Body of pancreas (tissue), 4 donors: Measurements from ENCODE around the gene LIX1L. TPM values are rescaled to one million over a fixed set of nuclear protein-coding genes. Genes with fewer than 3 reads are reported as not detected.

ENCODE experiments used
- ATAC-seq: fragments of 150-250 bp; one replicate; pipeline ENCODE4 v1.9.1; 2016
- DNase-seq, 4 donors: peaks; one replicate each; pipeline ENCODE4 v3.0.0-alpha.2; 2019
- H3K27ac ChIP-seq, 4 donors: fragments of 200-600 bp; sonication (generic); 1 replicate in 3 of 4; 2 replicates in 1 of 4; pipeline versions ENCODE4 v1.5.1 to v1.6.1; 2016 to 2019; ENCODE audit warnings: mild to moderate bottlenecking in 1 of 4, mixed read lengths in 1 of 4, moderate library complexity in 1 of 4
- H3K27me3 ChIP-seq, 2 donors: fragments of 200-600 bp; sonication (generic); one replicate each; pipeline ENCODE4 v1.6.0; 2016; ENCODE audit warnings: mild to moderate bottlenecking in 1 of 2
- H3K36me3 ChIP-seq, 2 donors: fragments of 200-600 bp; sonication (generic); replicated peaks in 1 of 2; 2 replicates each; pipeline ENCODE4 v1.5.1; 2016; ENCODE audit warnings: low read depth in 2 of 2; ENCODE audit not compliant: insufficient read depth in 1 of 2
- H3K4me1 ChIP-seq: fragments of 200-600 bp; sonication (generic); one replicate; pipeline ENCODE4 v1.6.0; 2016
- H3K4me3 ChIP-seq, 2 donors: fragments of 200-600 bp; sonication (generic); 1 replicate in 1 of 2; 2 replicates in 1 of 2; pipeline ENCODE4 v1.5.1; 2016 to 2019
- H3K9me3 ChIP-seq, 3 donors: fragments of 200-600 bp; sonication (generic); 1 replicate in 2 of 3; 2 replicates in 1 of 3; pipeline ENCODE4 v1.5.1; 2016
- POLR2A ChIP-seq, 3 donors: fragments of 450-650 bp; IDR thresholded peaks; one replicate each; pipeline ENCODE4 v1.6.1; 2016; ENCODE audit warnings: antibody characterized with exemption in 3 of 3, mild to moderate bottlenecking in 2 of 3
- WGBS, 2 donors: methylation state at CpG; one replicate each; pipeline ENCODE4 v1.1.5; 2017; 5-methylcytosine and 5-hydroxymethylcytosine counted together
- intact Hi-C: fragments of 100-400 bp; cut with DNase I; formaldehyde crosslinking; loops from one replicate; pipeline ENCODE4 v1.15.1; 2023
- total RNA-seq, 2 donors: library from RNA; depleted of rRNA; stranded (reverse); fragments of >200 nt; gene quantifications; one replicate each; pipeline ENCODE4 v1.1.0, GENCODE V29; 2016
- TF ChIP-seq, protein P1 (sequence below), 7 experiments: fragments of 450-650 bp in 4 of 7; fragments of 200-600 bp in 3 of 7; sonication (generic) in 3 of 7; IDR thresholded peaks; one replicate each; pipeline ENCODE4 v1.5.1; 2016 to 2019; ENCODE audit warnings: antibody characterized with exemption in 7 of 7

The LIX1L gene
- total RNA-seq, 2 donors from 2014 or later = 8.3 to 16.5 TPM

DNA sequence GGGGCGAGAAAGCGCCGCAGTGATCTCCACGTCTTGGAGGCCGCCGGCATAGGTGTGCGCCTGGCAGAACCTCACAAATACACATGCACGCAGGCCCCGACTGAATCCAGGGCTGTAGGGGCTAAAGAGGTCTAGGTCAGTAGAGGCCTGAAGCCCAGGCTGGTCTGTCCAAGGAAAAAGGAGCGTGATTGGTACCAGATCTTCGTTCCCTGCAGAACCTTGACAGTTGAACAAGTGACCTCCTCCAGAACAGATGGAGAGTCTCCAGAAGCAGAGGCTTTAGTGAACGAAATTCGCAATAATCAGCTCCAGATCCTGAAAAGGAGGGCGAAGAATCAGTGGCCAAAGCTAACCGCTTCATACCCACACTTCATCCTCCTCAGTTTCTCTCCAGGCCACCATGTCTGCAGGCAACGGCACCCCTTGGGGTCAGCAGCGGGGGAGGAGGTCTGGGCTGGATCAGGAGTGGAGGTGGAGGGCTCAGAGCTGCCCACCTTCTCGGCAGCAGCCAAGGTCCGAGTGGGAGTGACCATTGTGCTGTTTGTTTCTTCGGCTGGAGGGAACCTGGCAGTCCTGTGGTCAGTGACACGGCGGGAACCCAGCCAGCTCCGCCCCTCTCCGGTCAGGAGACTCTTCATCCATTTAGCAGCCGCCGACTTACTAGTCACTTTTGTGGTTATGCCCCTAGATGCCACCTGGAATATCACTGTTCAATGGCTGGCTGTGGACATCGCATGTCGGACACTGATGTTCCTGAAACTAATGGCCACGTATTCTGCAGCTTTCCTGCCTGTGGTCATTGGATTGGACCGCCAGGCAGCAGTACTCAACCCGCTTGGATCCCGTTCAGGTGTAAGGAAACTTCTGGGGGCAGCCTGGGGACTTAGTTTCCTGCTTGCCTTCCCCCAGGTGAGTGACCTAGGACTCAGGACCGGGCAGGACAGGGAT, 38.6 kb downstream of the LIX1L start:
- H3K27ac ChIP-seq = peak overlapping the region; percentile 68 to 93 (median 82)
- H3K4me1 ChIP-seq = peaks cover 21% of the 10 kb centered on the region
- no peaks in the 10 kb centered on the region for H3K9me3 ChIP-seq
- DNase-seq (peak; percentile 71 to 88 (median 80)), ATAC-seq (peak; percentile 49)
- WGBS, 2 donors = 0 to 1% methylated on average over 18 to 33 of the region's 33 CpGs
- no peaks in the 10 kb centered on the region for H3K27me3 ChIP-seq
- intact Hi-C loops = no loop called here
- TF ChIP-seq POLR2A (IDR thresholded peaks at IDR 0.05) = peak; percentile 17 to 71 (median 71)
- TF ChIP-seq, protein P1, sequence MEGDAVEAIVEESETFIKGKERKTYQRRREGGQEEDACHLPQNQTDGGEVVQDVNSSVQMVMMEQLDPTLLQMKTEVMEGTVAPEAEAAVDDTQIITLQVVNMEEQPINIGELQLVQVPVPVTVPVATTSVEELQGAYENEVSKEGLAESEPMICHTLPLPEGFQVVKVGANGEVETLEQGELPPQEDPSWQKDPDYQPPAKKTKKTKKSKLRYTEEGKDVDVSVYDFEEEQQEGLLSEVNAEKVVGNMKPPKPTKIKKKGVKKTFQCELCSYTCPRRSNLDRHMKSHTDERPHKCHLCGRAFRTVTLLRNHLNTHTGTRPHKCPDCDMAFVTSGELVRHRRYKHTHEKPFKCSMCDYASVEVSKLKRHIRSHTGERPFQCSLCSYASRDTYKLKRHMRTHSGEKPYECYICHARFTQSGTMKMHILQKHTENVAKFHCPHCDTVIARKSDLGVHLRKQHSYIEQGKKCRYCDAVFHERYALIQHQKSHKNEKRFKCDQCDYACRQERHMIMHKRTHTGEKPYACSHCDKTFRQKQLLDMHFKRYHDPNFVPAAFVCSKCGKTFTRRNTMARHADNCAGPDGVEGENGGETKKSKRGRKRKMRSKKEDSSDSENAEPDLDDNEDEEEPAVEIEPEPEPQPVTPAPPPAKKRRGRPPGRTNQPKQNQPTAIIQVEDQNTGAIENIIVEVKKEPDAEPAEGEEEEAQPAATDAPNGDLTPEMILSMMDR (IDR thresholded peaks at IDR 0.05) = peak in 4 of 7 experiments; percentile 1 to 26 (median 18)
- peak overlapping the region; percentile 89 to 98 for H3K4me3 ChIP-seq
- no peaks in the 10 kb centered on the region for H3K36me3 ChIP-seq

GRCh38 chr1:145918144-145918991, 39.4 kb downstream of the LIX1L start, which contains the start of gene PEX11B:
Gene PEX11B (minus strand): TSS chr1:145918717. CDS start chr1:145918688, 29 bp downstream.
- H3K36me3 ChIP-seq = no peaks in the 10 kb centered on the region
- intact Hi-C loops = no loop called here
- peaks cover 21% of the 10 kb centered on the region for H3K4me1 ChIP-seq
- H3K27me3 ChIP-seq = no peaks in the 10 kb centered on the region
- peak within 1 kb of the TSS; percentile 68 to 93 (median 82) for H3K27ac ChIP-seq
- peak; percentile 93 for ATAC-seq
- 0 to 1% methylated on average over 30 to 51 of the region's 51 CpGs for WGBS, 2 donors
- DNase-seq = peak; percentile 87 to 94 (median 90)
- TF ChIP-seq POLR2A (IDR thresholded peaks at IDR 0.05) = peak; percentile 7 to 78 (median 68)
- TF ChIP-seq, protein P1 (IDR thresholded peaks at IDR 0.05) = peak in 2 of 7 experiments; percentile 13 to 15
- peak within 1 kb of the TSS; percentile 89 to 98 for H3K4me3 ChIP-seq
- no peaks in the 10 kb centered on the region for H3K9me3 ChIP-seq

- H3K4me1 ChIP-seq = peaks cover 21% of the 10 kb centered on the region
- H3K4me3 ChIP-seq = peak overlapping the region in 1 of 2 donors; percentile 98
- intact Hi-C loops = no loop called here
- peak overlapping the region in 2 of 4 donors; percentile 86 to 93 for H3K27ac ChIP-seq
- TF ChIP-seq, protein P1 (IDR thresholded peaks at IDR 0.05) = no peak
- no peak for TF ChIP-seq POLR2A (IDR thresholded peaks at IDR 0.05)
- H3K36me3 ChIP-seq = no peaks in the 10 kb centered on the region
- no peaks in the 10 kb centered on the region for H3K9me3 ChIP-seq
- WGBS, 2 donors = 52 to 53% methylated on average over 5 of the region's 5 CpGs
- no peak for DNase-seq
- no peaks in the 10 kb centered on the region for H3K27me3 ChIP-seq
- no peak for ATAC-seq
Measured at GRCh38 chr1:145917595-145917994, 40.2 kb downstream of the LIX1L start.

DNA sequence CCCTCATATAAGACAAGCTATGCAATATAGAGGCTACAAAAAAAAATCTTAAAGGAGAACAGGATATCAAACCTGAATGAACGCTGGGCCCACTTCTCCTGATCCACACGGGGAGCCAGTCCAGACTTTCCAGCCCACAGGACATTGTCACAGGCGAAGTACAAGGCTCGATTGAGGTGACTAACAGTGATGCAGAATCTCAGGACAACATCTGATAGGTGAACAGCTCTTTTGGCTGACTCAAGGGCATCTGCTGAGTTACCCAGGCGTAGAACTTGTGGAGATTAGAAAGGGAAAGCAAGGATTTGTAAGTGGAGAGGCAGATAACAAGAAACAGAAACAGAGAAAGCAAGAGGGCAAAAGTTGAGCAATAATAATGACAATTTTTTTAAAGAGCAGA, 41.1 kb downstream of the LIX1L start:
- 63 to 67% methylated on average over 5 of the region's 5 CpGs for WGBS, 2 donors
- DNase-seq (no peak), ATAC-seq (no peak)
- H3K36me3 ChIP-seq = peaks cover 0 to 3% of the 10 kb centered on the region in 2 donors
- no peak overlapping the region for H3K27ac ChIP-seq
- no peaks in the 10 kb centered on the region for H3K27me3 ChIP-seq
- intact Hi-C loops = no loop called here
- H3K4me1 ChIP-seq = peaks cover 21% of the 10 kb centered on the region
- H3K4me3 ChIP-seq = no peak overlapping the region
- no peaks in the 10 kb centered on the region for H3K9me3 ChIP-seq
- TF ChIP-seq POLR2A (IDR thresholded peaks at IDR 0.05) = no peak
- TF ChIP-seq, protein P1 (IDR thresholded peaks at IDR 0.05) = no peak
